GM18517 (cell line): ENCODE results near the gene FKBP1A.

ENCODE experiments used
- ATAC-seq: cut with Tn5 transposase; IDR thresholded peaks from one replicate; pipeline ENCODE4 v1.9.1; 2021; ENCODE audit warnings: mild to moderate bottlenecking, moderate library complexity; ENCODE audit not compliant: unreplicated experiment

Gene FKBP1A

DNA sequence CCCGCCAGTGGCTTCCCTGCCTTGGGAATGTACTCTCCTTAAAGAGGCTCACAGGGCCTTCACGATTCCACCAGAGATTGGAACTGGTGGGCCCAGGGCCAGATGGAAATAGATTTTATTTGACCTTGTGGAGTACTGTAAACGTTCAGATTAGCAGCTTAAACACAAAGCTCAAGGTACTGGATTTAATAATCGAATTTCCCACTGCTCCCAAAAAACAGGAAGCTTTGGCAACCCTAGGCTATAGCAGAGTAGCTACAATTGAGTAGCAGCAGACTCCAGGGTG, 71.3 kb downstream of the FKBP1A start:
- ATAC-seq = no peak

- no peak for ATAC-seq
Observed at GRCh38 chr20:1320902-1321653, 71.8 kb downstream of the FKBP1A start.

DNA sequence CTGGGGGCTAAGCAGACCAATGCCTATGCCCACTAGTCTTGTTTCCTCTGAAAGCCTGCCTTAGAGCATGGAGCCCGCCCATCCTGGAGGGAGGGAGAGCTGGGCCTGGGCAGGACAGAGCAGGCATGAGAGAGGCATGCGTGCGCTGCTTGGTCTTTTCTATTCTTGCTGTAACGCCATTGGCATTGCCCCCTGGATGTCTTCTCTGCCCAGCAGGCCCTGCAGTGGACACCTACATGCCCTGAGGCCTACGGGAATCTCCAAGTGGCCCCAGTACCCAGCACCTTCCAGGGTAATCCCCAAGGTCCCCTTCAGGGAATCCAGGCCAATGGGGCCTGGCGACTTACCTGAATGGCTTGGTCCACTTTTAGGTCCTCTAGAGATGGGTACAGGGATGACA, 72.8 kb downstream of the FKBP1A start:
- ATAC-seq = no peak

DNA sequence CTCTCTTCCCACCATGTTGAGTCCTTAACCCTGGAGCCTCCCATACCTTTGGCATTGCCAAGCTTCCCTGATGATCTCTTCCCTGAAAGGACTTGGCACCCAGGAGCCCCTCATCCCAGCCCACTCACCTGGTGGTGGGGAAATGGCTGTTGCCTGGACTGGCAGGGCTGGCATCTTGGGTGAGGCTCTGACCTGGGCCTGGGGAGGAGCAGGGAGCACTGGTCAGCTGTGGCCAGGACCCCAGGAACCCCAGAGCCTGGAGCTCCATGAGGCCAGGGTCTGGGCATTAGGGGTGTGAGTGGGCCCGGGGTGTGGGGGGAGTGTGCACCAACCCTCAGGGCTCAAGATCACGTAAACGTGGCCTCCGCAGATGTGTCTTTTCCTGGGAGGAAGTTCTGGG, 73.4 kb downstream of the FKBP1A start:
- no peak for ATAC-seq

- ATAC-seq = no peak
Observed at GRCh38 chr20:1319051-1319450, 73.8 kb downstream of the FKBP1A start.
